GM13977 (cell line): ENCODE results near the gene NGFR.
"Not testable (repeated sequence)": the region's sequence is repeated elsewhere in the genome, so short reads cannot be mapped to it uniquely, and the experiment has no call there.

ENCODE experiments used
- DNase-seq: peaks from one replicate; pipeline ENCODE4 v3.0.0; 2012; ENCODE audit warnings: low spot score
- in situ Hi-C: fragments of 300-500 bp; cut with MboI; formaldehyde crosslinking; loops from one replicate; pipeline ENCODE4 v1.12.0; 2022; ENCODE audit warnings: low sequenced_read_pairs, low pct_unique_long_range_greater_than_20kb, mixed read lengths, inconsistent platforms; ENCODE audit not compliant: unreplicated experiment
- TF ChIP-seq, protein P1 (sequence below): IDR thresholded peaks from 2 replicates; pipeline ENCODE4 v1.5.1; 2012; ENCODE audit warnings: mild to moderate bottlenecking, control low read depth; ENCODE audit not compliant: insufficient read depth; ENCODE audit errors: extremely low read depth, missing control alignments

The NGFR gene

GRCh38 chr17:49549691-49550678 is 54.9 kb downstream of the NGFR start:
- peak; percentile 14 for DNase-seq
- in situ Hi-C loops, result loop anchor here (10.0 to 25.0 kb wide), 3 partner anchors 115 to 437 kb away; partner anchors contain the start of genes DLX3 and TAC4
- TF ChIP-seq, protein P1, sequence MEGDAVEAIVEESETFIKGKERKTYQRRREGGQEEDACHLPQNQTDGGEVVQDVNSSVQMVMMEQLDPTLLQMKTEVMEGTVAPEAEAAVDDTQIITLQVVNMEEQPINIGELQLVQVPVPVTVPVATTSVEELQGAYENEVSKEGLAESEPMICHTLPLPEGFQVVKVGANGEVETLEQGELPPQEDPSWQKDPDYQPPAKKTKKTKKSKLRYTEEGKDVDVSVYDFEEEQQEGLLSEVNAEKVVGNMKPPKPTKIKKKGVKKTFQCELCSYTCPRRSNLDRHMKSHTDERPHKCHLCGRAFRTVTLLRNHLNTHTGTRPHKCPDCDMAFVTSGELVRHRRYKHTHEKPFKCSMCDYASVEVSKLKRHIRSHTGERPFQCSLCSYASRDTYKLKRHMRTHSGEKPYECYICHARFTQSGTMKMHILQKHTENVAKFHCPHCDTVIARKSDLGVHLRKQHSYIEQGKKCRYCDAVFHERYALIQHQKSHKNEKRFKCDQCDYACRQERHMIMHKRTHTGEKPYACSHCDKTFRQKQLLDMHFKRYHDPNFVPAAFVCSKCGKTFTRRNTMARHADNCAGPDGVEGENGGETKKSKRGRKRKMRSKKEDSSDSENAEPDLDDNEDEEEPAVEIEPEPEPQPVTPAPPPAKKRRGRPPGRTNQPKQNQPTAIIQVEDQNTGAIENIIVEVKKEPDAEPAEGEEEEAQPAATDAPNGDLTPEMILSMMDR, result no peak

DNA sequence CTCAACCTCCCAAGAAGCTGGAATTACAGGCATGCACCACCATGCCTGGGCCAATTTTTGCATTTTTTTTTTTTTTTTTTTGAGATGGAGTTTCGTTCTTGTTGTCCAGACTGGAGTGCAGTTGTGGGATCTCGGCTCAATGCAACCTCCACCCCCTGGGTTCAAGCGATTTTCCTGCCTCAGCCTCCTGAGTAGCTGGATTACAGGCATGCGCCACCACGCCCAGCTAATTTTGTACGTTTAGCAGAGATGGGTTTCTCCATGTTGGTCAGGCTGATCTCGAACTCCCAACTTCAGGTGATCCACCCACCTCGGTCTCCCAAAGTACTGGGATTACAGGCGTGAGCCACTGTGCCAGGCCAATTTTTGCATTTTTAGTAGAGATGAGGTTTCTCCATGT is 55.7 kb downstream of the NGFR start:
- in situ Hi-C loops, result loop anchor here (10.0 to 25.0 kb wide), 3 partner anchors 116 to 437 kb away; partner anchors contain the start of genes DLX3 and TAC4

GRCh38 chr17:49551221-49552069 is 56.4 kb downstream of the NGFR start:
- DNase-seq, result peak; percentile 8
- TF ChIP-seq, protein P1, result no peak
- in situ Hi-C loops, result loop anchor here (10.0 to 25.0 kb wide), 3 partner anchors 117 to 436 kb away; partner anchors contain the start of genes DLX3 and TAC4

More for the DNA sequence above, 55.7 kb downstream of the NGFR start:
- DNase-seq, result not testable (repeated sequence)

DNA sequence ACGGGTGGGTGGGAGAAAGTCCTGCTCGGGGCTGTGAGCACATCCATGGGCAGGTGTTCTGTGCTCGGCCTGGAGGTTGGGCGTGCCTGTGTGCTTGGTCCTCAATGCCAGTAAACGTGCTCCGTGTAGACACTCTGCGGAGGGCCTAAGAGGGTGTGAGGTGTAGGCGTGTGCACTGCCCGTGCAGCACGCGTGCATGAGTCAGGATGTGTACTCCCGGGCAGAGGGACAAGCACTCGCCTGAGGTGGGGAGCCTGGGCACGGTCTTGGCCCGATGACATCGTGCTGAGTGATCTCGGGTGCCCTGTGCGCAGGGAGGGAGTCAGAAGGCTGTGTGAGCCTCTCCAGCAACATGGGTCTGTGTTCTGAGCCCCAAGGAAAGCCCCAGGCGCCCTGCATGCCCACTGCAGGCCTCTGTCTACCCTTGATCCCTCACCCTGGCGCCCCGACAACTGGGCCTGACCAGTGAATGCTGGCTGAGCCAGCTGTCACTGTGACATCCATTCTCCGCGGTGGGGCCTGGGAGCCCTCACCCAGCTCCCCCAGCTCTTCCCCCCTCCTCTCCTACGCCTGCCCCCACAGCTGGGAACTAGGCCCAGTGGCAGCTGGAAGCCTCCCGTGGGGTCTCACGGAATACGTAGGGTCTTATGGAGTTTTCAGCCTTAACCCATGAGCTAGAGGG is 57.1 kb downstream of the NGFR start:
- TF ChIP-seq, protein P1, result no peak
- in situ Hi-C loops, result loop anchor here (10.0 to 25.0 kb wide), 3 partner anchors 117 to 435 kb away; partner anchors contain the start of genes DLX3 and TAC4
- DNase-seq, result peak; percentile 9

DNA sequence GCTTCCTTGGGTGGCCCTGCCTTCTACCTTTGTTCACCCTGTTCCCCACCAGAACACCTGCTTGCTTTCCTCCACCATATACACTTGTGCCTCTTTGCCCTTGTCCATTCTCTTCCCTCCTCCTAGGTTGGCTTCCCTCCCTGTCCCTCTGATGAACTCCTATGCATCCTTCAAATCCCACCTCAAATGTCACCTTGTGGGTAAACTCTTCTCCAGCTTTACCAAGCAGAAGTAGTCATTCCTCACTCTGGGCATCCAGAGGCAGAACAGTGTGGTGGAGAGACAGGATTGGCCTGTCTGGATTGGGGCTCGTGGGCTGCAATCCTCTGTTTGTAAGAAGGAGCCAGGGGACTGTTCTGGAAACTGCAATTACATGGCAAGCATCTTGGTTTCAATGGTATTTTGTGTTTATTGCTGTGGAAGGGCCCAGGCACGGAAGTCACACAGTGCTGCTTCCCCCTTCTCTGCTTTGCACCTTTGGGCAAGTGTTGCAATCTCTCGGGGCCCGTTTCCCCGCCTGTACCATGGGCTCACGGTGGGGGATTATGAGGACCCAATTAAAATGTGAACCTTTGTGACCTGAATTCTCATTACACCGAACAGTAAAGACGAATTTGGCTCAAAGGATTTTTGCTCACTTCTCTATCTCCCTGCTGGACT is 58.7 kb downstream of the NGFR start:
- DNase-seq, result peak; percentile 11
- in situ Hi-C loops, result loop anchor here (10.0 to 25.0 kb wide), 3 partner anchors 119 to 433 kb away; partner anchors contain the start of genes DLX3 and TAC4
- TF ChIP-seq, protein P1, result no peak
